CD14-positive monocyte (primary cell): ENCODE measurements around the gene PCDHA6. TPM values are rescaled to one million over a fixed set of nuclear protein-coding genes. Genes with fewer than 3 reads are reported as not detected.
A peak's percentile ranks its signal among the peaks of the same experiment; 100 is the strongest.
"Not testable (repeated sequence)": the region's sequence is repeated elsewhere in the genome, so short reads cannot be mapped to it uniquely, and the experiment has no call there.

ENCODE experiments used
- DNase-seq, 3 donors: peaks; one replicate each; pipeline ENCODE4 v3.0.0-alpha.2; 2011 to 2022
- H2AFZ ChIP-seq: 2 replicates; pipeline ENCODE4 v1.6.0; 2012; ENCODE audit warnings: mild to moderate bottlenecking, low read depth, low read length, inconsistent platforms; ENCODE audit not compliant: insufficient read depth, poor library complexity, severe bottlenecking
- H3K27ac ChIP-seq, 2 donors: 1 replicate in 1 of 2; 2 replicates in 1 of 2; pipeline ENCODE4 v1.5.1; 2012 to 2013; ENCODE audit warnings: low read length in 2 of 2, control low read depth in 1 of 2, inconsistent platforms in 1 of 2, low read depth in 1 of 2, mild to moderate bottlenecking in 1 of 2
- H3K27me3 ChIP-seq, 2 donors: one replicate each; pipeline versions ENCODE4 v1.6.0 to v1.6.1; 2011 to 2013; ENCODE audit warnings: low read length in 2 of 2; ENCODE audit not compliant: control insufficient read depth in 2 of 2, insufficient read depth in 2 of 2
- H3K36me3 ChIP-seq, 2 donors: replicated peaks in 1 of 2; 1 replicate in 1 of 2; 2 replicates in 1 of 2; pipeline versions ENCODE4 v1.5.1 to v1.6.1; 2012 to 2013; ENCODE audit warnings: low read length in 2 of 2, control low read depth in 1 of 2, inconsistent platforms in 1 of 2, mild to moderate bottlenecking in 1 of 2; ENCODE audit not compliant: insufficient read depth in 2 of 2, control insufficient read depth in 1 of 2
- H3K4me1 ChIP-seq, 2 donors: 1 replicate in 1 of 2; 2 replicates in 1 of 2; pipeline versions ENCODE4 v1.5.1 to v1.6.1; 2012 to 2013; ENCODE audit warnings: low read length in 2 of 2, control low read depth in 1 of 2, inconsistent platforms in 1 of 2, mild to moderate bottlenecking in 1 of 2, moderate library complexity in 1 of 2; ENCODE audit not compliant: insufficient read depth in 2 of 2, control insufficient read depth in 1 of 2
- H3K4me2 ChIP-seq: replicated peaks from 2 replicates; pipeline ENCODE3; 2012; ENCODE audit warnings: low read length, moderate library complexity, mild to moderate bottlenecking; ENCODE audit not compliant: poor library complexity, severe bottlenecking; ENCODE audit errors: extremely low read depth
- H3K4me3 ChIP-seq, 3 experiments: fragments of 200-600 bp in 1 of 3; sonication (generic) in 1 of 3; replicated peaks in 1 of 3; 1 replicate in 2 of 3; 2 replicates in 1 of 3; pipeline ENCODE4 v1.5.1; 2011 to 2013; ENCODE audit warnings: low read length in 3 of 3, mild to moderate bottlenecking in 3 of 3, control low read depth in 2 of 3, low read depth in 2 of 3, inconsistent platforms in 1 of 3, moderate library complexity in 1 of 3
- H3K79me2 ChIP-seq: 2 replicates; pipeline ENCODE4 v1.6.0; 2012; ENCODE audit warnings: mild to moderate bottlenecking, control low read depth, inconsistent platforms, low read length, moderate library complexity; ENCODE audit not compliant: insufficient read depth
- H3K9ac ChIP-seq: 2 replicates; pipeline ENCODE4 v1.6.0; 2017; ENCODE audit warnings: low read length, mild to moderate bottlenecking; ENCODE audit not compliant: insufficient read depth, poor library complexity, severe bottlenecking
- H3K9me3 ChIP-seq, 2 donors: replicated peaks in 1 of 2; 1 replicate in 1 of 2; 2 replicates in 1 of 2; pipeline versions ENCODE4 v1.5.1 to v1.6.1; 2012 to 2013; ENCODE audit warnings: low read length in 2 of 2, control low read depth in 1 of 2; ENCODE audit not compliant: control insufficient read depth in 1 of 2, insufficient read depth in 1 of 2
- H4K20me1 ChIP-seq: 2 replicates; pipeline ENCODE4 v1.6.0; 2012; ENCODE audit warnings: mild to moderate bottlenecking, low read length, control low read depth, moderate library complexity; ENCODE audit not compliant: insufficient read depth
- H3K27ac Mint-ChIP-seq, 7 donors: one replicate each; pipeline ENCODE4 v1.8.0; 2020; ENCODE audit warnings: mild to moderate bottlenecking in 7 of 7, mixed read lengths in 7 of 7, moderate library complexity in 6 of 7, inconsistent platforms in 2 of 7
- H3K27me3 Mint-ChIP-seq, 3 donors: one replicate each; pipeline ENCODE4 v1.8.0; 2021 to 2022; ENCODE audit warnings: low read depth in 3 of 3, mild to moderate bottlenecking in 3 of 3, mixed read lengths in 3 of 3, moderate library complexity in 3 of 3, inconsistent platforms in 1 of 3
- H3K36me3 Mint-ChIP-seq, 2 donors: one replicate each; pipeline ENCODE4 v1.8.0; 2020; ENCODE audit warnings: mixed read lengths in 2 of 2, inconsistent platforms in 1 of 2, mild to moderate bottlenecking in 1 of 2
- H3K4me1 Mint-ChIP-seq: one replicate; pipeline ENCODE4 v1.8.0; 2020; ENCODE audit warnings: mild to moderate bottlenecking, mixed read lengths
- H3K4me3 Mint-ChIP-seq, 2 donors: one replicate each; pipeline ENCODE4 v1.8.0; 2020; ENCODE audit warnings: mild to moderate bottlenecking in 2 of 2, mixed read lengths in 2 of 2, moderate library complexity in 1 of 2
- H3K9me3 Mint-ChIP-seq, 7 donors: one replicate each; pipeline ENCODE4 v1.8.0; 2020 to 2022; ENCODE audit warnings: mixed read lengths in 7 of 7, mild to moderate bottlenecking in 6 of 7, moderate library complexity in 6 of 7, inconsistent platforms in 2 of 7
- CTCF ChIP-seq: fragments of 200-600 bp; IDR thresholded peaks from one replicate; pipeline ENCODE4 v1.8.0; 2022; ENCODE audit warnings: antibody characterized with exemption, mild to moderate bottlenecking
- WGBS: methylation state at CpG from one replicate; pipeline ENCODE4 v1.1.5; 2013; ENCODE audit warnings: missing lambda C conversion rate; ENCODE audit not compliant: insufficient coverage; 5-methylcytosine and 5-hydroxymethylcytosine counted together
- intact Hi-C, 2 donors: fragments of 100-400 bp; cut with micrococcal nuclease; formaldehyde crosslinking; loops; one replicate each; pipeline versions ENCODE4 v1.15.0 to v1.15.1; 2023
- polyA plus RNA-seq, 3 donors: library from polyadenylated mRNA; depleted of rRNA in 1 of 3; unstranded in 2 of 3; stranded (reverse) in 1 of 3; fragments of 300-500 nt in 2 of 3; fragments of >200 nt in 1 of 3; fragmentation: Illumina TruSeq in 2 of 3; gene quantifications; 1 replicate in 2 of 3; 2 replicates in 1 of 3; pipeline ENCODE4 v1.2.3, GENCODE V29; 2012 to 2021

The PCDHA6 gene
- polyA plus RNA-seq, 3 donors = not detected

- DNase-seq = no peak
- H4K20me1 ChIP-seq = no peaks in the 10 kb centered on the region
- H2AFZ ChIP-seq = no peak overlapping the region
- no peaks in the 10 kb centered on the region for H3K79me2 ChIP-seq
- H3K27me3 ChIP-seq = peaks cover 3 to 23% of the 10 kb centered on the region in 2 donors
- no peak overlapping the region for H3K4me3 ChIP-seq
- H3K27ac ChIP-seq = no peak overlapping the region
- Mint-ChIP-seq H3K4me1 (no peaks in the 10 kb centered on the region), H3K4me3 (peak overlapping the region in 1 of 2 donors; percentile 30), H3K36me3 (no peaks in the 10 kb centered on the region), H3K9me3 (peaks cover 26 to 68% (median 48%) of the 10 kb centered on the region in 7 donors), H3K27ac (no peak overlapping the region), H3K27me3 (peaks cover 5 to 21% (median 13%) of the 10 kb centered on the region in 3 donors)
- no peak overlapping the region for H3K9ac ChIP-seq
- H3K4me1 ChIP-seq = peaks cover 0 to 6% of the 10 kb centered on the region in 2 donors
- H3K36me3 ChIP-seq = no peaks in the 10 kb centered on the region
- TF ChIP-seq CTCF = no peak
- intact Hi-C loops = no loop called here
- H3K4me2 ChIP-seq = no peak overlapping the region
- H3K9me3 ChIP-seq = peaks cover 30 to 77% of the 10 kb centered on the region in 2 donors
- 25% methylated on average over 6 of the region's 15 CpGs for WGBS
These were observed 32.5 kb upstream of the PCDHA6 start for GRCh38 chr5:140795259-140795641.

DNA sequence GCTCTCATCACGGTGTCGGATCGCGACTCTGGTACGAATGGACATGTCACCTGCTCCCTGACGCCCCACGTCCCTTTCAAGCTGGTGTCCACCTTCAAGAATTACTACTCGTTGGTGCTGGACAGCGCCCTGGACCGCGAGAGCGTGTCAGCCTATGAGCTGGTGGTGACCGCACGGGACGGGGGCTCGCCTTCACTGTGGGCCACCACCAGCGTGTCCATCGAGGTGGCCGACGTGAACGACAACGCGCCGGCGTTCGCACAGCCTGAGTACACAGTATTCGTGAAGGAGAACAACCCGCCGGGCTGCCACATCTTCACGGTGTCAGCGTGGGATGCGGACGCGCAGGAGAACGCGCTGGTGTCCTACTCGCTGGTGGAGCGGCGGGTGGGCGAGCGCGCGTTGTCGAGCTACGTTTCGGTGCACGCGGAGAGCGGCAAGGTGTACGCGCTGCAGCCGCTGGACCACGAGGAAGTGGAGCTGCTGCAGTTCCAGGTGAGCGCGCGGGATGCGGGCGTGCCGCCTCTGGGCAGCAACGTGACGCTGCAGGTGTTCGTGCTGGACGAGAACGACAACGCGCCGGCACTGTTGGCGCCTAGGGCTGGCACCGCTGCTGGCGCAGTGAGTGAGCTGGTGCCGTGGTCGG, 31.6 kb upstream of the PCDHA6 start:
- H2AFZ ChIP-seq, H3K4me2 ChIP-seq, H3K9ac ChIP-seq, H4K20me1 ChIP-seq, intact Hi-C loops, H3K36me3 Mint-ChIP-seq, H3K4me1 ChIP-seq, H3K36me3 ChIP-seq, H3K27ac Mint-ChIP-seq, H3K4me3 Mint-ChIP-seq, H3K79me2 ChIP-seq, H3K27ac ChIP-seq, H3K4me1 Mint-ChIP-seq, H3K4me3 ChIP-seq, DNase-seq: not testable (repeated sequence)
- Mint-ChIP-seq H3K9me3 (peaks cover 25 to 68% (median 54%) of the 10 kb centered on the region in 7 donors), H3K27me3 (peaks cover 5 to 25% (median 15%) of the 10 kb centered on the region in 3 donors)
- 58% methylated on average over 72 of the region's 72 CpGs for WGBS
- Histone ChIP-seq H3K27me3 (peaks cover 3 to 31% of the 10 kb centered on the region in 2 donors), H3K9me3 (peaks cover 33 to 77% of the 10 kb centered on the region in 2 donors)
